ENCODE results near the gene TM4SF5.

The TM4SF5 gene, protein sequence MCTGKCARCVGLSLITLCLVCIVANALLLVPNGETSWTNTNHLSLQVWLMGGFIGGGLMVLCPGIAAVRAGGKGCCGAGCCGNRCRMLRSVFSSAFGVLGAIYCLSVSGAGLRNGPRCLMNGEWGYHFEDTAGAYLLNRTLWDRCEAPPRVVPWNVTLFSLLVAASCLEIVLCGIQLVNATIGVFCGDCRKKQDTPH

DNA sequence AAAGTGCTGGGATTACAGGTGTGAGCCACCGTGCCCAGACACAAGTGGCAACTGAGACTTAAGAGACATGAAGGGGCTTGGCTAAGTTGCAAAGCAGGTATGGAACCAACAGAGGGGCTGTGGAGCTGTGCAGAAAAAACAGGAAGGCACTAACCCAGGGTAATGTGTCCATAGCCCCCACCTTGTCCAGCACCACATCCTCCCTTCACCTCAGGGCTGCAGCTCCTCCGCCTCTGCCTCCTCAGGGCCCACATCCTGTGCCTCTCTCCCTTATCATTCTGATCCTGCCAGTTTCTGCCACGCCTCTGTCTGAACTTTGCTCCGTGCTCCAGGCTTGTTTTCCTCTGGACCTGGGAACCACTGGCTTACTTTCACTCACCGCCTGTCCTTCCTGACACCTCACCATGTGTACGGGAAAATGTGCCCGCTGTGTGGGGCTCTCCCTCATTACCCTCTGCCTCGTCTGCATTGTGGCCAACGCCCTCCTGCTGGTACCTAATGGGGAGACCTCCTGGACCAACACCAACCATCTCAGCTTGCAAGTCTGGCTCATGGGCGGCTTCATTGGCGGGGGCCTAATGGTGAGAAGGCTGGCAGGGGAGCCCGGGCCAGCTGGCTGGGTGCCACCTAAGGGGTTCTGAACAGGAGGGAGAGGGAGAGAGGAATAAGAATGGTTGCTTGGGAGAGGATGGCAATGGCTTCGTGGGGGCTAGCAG, at the start of gene TM4SF5:
TM4SF5 (plus strand) TSS at position 368 of the 716 bp plus-strand sequence; CDS start at position 405, 37 bp downstream.
- in situ Hi-C loops (cut with HindIII; ENCODE audit: low sequenced_read_pairs), result no loop called here

DNA sequence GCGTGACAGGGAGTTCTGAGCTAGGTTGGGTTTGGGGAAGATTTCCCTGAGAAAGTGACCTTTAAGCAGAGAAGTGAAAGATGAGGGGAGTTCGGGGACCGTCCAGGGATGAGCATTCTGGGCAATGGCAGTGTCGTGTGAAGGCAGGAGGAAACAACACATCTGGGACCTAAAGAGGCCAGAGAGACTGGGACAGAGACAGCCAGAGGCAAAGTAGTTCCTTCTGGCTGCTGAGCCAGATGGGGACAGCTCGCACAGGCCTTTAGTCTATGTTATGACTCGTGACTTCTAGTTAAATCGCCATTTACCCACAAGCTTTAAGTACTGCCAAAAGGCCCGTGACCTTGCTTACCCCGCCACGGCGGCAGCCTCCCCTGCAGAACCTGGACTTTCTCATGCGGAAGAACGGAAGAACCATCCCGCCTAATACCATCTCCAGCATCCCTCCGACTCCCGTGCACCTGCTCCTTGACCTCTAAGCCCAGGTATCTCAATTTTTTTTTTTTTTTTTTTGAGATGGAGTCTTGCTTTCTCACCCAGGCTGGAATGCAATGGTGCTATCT, 48.9 kb upstream of the TM4SF5 start:
- in situ Hi-C loops (cut with HindIII; ENCODE audit: low sequenced_read_pairs), result loop anchor here (5.0 to 10.0 kb wide), 2 partner anchors 65 to 112 kb away; partner anchors contain the start of gene MINK1

DNA sequence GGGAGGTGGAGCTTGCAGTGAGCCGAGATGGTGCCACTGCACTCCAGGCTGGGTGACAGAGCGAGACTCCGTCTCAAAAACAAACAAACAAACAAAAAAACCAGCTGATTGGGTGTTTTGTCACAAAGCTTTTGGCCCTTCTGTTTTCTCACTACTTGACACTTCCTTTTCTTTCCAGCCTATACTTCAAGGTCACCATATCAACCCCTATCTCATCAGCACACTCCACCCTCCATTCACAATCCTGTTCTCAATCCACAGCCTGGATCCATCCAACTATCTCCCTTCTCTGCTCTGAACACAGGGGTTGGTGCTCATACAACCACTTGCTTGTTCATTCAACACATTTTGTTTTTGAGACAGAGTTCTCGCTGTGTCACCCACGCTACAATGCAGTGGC, 47.0 kb upstream of the TM4SF5 start:
- in situ Hi-C loops (cut with HindIII; ENCODE audit: low sequenced_read_pairs), result loop anchor here (5.0 to 10.0 kb wide), 3 partner anchors 63 to 110 kb away; partner anchors contain the start of genes GLTPD2, MINK1 and VMO1

DNA sequence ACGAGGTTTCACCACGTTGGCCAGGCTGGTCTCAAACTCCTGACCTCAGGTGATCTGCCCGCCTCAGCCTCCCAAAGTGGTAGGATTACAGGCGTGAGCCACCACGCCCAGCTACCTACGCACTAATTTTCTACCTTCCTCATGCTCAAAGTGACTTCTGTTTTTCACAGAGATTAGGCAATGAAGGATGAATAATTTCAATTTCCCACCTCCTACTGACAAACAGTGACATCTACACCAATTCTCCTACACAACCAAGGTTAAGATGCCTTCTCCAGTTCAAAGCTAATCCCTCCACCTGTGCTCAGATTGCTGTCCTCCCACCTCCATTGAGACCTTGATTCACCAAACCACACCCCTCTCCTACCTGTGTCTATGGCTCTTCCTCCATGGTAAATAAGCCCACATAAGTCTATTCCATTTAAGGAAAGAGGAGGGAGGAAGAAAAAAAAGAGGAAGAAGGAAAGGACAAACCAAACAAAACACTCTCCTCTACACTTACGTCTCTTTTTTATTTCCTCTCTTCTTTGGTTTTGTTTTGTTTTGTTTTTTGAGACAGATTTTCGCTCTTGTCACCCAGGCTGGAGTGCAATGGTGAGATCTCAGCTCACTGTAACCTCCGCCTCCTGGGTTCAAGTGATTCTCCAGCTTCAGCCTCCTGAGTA, 45.9 kb upstream of the TM4SF5 start:
- in situ Hi-C loops (cut with HindIII; ENCODE audit: low sequenced_read_pairs), result loop anchor here (5.0 to 10.0 kb wide), 2 partner anchors 62 to 109 kb away; partner anchors contain the start of genes GLTPD2, MINK1 and VMO1

DNA sequence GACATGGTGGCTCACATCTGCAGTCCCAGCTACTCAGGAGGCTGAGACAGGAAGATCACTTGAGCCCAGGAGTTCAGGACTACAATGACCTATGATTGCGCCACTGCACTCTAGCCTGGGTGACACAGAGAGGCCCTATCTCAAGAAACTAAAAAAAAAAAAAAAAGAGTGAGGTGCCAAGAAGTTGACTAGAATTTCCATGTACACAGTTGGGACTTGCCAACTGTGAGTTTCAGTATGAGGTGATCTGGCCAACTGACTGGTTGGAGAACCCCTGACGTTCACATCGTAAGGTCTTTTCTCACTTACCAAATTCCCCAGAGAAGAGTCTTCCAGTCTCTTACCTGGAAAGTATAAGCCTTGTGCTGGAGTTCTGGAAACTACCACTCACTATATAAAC, 43.6 kb upstream of the TM4SF5 start:
- in situ Hi-C loops (cut with HindIII; ENCODE audit: low sequenced_read_pairs), result loop anchor here (5.0 to 10.0 kb wide), 2 partner anchors 59 to 107 kb away; partner anchors contain the start of genes GLTPD2, MINK1 and VMO1

DNA sequence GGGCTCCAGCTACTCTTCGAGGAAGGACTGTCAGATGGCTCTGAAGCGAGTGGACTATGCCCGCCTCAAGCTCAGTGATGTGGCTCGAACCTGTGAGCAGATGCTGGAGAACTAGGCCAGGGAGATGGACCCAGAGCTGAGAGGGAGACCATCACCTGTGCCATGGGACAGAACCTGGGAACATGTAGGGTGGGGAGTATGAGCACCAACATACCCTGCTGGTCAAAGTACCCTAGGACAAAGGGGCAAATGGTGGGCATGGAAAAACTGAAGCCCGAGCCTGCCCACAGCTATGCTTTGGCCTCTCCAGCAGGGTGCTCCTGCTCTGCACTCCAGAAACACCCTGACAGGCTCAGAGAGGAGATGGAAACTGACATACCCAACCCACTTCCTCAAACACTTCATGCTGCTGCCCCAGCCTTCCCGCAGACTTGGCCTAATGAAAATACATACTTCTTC, 38.6 kb upstream of the TM4SF5 start:
- in situ Hi-C loops (cut with HindIII; ENCODE audit: low sequenced_read_pairs), result no loop called here

DNA sequence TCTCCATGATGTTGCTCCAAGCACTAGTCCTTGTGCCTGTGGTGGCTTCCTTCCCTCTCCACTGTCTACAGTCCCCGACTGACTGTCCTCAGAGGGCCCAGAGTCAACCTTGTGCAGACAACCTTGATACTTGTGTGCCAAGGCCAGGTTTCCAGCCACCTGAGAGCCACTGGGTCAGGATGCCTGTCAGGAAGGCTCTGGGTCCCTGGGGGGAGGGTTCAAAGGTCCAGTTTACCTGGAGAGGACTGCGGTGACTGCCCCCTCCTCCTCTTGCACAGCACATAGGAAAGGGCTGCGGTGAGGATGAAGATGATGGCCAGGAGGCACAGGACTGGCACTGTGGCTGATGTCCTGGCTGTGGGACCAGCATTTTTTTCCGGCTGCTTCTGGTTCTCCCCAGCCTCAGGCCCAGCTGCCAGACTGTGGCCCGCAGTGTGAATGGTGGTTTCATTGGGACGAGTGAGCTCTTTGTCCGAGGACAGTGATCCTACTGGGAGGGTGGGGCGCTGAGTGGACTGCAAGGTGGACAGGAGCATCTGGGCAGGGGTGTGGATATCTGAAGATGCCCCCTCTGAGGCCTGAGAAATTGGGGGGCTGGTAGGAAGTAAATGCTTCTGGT, 36.7 kb upstream of the TM4SF5 start:
- in situ Hi-C loops (cut with HindIII; ENCODE audit: low sequenced_read_pairs), result no loop called here

DNA sequence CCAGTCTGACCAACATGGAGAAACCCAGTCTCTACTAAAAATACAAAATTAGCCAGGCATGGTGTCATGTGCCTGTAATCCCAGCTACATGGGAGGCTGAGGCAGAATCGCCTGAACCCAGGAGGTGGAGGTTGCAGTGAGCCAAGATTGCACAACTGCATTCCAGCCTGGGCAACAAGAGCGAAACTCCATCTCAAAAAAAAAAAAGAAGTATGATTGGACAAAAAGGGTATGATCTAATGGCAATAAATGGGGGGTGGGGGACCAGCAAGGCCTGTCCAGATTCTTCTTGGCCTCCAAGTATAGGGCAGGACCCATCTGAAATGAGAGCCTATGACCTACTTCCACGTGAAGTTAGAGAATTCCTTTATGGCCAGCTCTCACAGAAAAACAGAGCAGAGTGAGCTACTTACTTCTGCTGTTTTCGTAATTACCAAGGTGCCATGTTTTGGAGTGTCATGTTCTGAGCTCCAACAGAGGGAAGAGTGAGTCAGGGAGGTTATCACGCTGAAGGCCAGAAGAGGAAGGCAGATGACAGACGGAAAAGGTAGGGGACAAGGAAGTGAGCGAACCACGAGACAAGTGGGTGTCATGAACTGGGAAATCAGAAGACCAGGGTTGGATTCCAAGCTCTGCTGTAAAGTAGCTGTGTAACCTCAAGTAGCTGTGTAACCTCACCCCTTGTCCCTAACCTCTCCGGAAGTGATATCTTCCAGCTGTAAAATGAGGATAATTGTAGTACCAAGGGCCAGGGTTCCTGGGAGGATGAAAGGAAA, 35.6 kb upstream of the TM4SF5 start:
- in situ Hi-C loops (cut with HindIII; ENCODE audit: low sequenced_read_pairs), result no loop called here

DNA sequence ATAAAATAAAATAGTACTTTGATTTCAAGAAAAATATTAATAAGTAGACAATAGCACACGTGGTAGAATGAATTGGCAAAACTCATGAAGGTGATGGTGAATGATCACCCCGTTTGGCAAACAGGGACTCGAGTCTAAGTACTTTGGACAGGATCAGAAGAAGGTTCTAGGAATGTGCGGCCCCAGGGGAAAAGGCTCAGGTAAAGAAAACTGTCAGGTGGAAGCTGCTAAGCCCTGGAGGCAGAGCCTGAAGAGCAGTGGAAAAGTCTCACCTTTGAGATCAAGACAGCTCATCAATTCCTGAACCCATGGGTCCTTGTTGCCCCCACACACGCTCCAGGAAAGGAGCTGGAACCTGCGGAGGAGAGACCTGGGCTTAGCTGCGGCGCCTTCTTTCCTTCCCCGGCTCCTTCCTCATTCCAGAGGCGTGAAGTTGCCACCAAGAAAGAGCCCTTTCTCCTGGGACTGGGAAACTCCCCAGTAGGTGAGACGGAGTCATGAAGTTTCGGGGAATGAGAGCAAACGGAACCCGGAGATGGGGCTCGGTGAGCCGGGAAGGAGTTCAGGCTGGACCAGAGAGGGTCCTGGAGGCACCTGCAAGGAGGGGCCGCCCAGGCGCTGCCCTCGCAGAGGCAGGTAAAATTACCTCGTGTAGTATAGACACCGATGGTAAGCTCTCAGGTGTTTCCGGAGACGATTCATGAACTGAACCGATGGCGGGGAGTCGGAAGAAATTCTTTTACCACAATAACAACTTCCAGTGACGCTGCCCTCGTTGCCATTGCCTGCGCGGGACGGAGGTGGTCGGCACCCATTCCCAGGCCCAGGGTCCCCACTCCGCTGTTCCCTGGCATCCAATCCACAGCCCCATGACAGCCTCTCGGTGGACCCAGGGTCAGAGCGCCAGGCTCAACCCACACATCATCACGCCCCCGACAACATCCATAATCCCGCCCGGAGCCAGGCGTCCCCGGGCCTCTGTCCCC, 33.3 kb upstream of the TM4SF5 start:
- in situ Hi-C loops (cut with HindIII; ENCODE audit: low sequenced_read_pairs), result no loop called here

DNA sequence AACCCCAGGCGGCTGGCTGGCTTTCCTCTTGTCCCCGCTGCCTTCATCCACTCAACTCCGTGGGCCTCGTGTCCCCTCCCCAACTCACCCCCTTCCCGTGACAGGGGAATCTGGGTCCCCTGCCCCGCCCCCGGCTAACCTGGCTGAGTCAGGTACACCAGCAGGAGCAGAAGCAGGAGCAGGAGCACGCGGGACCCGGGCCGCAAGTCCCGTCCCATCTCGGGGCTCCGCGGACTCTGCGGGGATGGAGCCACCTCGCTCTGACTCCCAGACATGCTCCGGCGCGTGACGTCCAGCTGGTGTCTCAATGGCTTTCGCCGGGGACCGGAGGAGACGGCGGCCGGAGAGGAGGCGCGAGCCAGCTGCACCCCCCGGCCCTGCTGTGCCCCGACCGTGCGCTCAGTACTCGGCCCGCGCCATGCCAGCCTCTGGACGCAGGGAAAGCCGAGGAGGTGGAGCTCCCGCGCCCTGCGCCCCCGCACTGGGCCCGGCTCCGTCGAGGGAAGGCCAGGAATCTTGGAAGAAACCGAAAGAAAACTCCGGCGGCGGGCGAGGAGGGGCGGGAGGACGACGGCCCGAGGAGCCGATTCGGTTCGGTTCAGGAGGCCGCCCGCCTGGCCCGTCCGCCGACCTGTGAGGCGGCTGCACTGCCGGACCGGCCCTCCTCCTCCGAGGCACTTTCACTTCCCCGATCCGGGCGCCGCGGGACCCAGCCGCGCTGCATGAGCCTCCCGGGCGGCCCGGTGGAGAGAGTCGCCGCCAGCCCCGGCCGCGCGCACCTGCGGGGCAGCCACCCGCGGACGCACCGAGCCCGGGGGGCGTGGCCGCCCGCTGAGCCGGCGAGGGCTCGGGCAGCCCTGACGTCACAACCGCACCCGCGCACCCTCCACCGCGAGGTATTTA, 32.3 kb upstream of the TM4SF5 start, which contains the start of the genes CXCL16 and ZMYND15:
CXCL16 (minus strand) TSS at position 807 of the 903 bp plus-strand sequence; CDS start at position 218, 589 bp downstream.
ZMYND15 (plus strand) TSS at position 712 of the 903 bp plus-strand sequence. CDS start 716 bp downstream, outside the sequence.
- in situ Hi-C loops (cut with HindIII; ENCODE audit: low sequenced_read_pairs), result no loop called here

DNA sequence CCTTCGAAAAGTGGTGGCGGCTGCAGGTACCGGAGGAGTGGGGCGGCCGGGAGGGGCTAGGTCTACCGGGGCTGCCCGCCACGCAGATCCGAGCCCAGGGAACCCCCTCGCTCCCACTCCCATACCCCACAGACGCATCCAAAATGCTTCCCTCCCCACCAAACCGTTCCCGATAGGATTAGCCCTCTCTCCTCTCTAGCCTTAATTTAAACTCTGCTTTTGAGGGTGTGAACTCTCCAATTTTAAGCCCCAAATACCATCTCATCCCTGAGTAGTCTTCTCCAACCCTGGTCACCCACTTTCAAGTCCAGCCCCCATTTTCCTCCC, 31.7 kb upstream of the TM4SF5 start:
- in situ Hi-C loops (cut with HindIII; ENCODE audit: low sequenced_read_pairs), result no loop called here

DNA sequence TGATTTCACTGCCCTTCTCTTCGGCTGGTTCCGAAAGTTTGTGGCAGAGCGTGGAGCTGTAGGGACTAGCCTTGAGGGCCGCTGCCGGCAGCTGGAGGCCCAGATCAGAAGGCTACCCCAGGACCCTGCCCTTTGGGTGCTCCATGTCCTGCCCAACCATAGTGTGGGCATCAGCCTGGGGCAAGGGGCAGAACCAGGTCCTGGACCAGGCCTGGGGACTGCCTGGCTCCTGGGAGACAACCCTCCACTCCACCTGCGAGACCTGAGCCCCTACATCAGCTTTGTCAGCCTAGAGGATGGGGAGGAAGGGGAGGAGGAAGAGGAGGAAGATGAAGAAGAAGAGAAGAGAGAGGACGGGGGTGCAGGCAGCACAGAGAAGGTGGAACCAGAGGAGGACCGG, 31.1 kb upstream of the TM4SF5 start:
- in situ Hi-C loops (cut with HindIII; ENCODE audit: low sequenced_read_pairs), result no loop called here

DNA sequence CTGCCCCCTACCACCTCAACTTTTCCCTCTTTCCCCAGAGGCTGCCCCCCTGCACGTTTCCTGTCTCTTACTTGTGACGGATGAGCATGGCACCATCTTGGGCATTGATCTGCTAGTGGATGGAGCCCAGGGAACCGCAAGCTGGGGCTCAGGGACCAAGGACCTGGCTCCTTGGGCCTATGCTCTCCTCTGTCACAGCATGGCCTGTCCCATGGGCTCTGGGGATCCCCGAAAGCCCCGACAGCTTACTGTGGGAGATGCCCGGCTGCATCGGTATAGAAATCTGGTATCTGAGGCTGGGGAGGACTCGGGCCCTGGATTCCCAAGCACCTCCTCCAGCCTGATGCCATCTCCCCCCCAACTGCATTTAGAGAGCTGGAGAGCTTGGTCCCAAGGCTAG, 30.1 kb upstream of the TM4SF5 start:
- in situ Hi-C loops (cut with HindIII; ENCODE audit: low sequenced_read_pairs), result no loop called here

DNA sequence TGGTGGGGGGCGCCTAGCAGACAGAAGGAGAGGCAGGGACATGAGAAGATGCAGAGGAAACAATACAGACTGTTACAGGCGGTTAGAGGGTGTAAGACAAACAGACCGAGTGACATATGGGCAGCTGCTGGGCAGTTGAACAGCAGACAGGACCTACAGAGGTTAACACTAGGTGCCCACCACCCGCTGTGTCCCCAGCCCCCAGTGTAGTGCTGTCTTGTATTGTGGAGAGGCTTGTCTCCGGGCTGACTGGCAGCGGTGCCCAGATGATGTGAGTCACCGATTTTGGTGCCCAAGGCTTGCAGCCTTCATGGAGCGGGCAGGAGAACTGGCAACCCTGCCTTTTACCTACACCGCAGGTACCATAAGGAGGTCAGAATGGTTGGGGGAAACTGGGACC, 29.6 kb upstream of the TM4SF5 start:
- in situ Hi-C loops (cut with HindIII; ENCODE audit: low sequenced_read_pairs), result no loop called here

DNA sequence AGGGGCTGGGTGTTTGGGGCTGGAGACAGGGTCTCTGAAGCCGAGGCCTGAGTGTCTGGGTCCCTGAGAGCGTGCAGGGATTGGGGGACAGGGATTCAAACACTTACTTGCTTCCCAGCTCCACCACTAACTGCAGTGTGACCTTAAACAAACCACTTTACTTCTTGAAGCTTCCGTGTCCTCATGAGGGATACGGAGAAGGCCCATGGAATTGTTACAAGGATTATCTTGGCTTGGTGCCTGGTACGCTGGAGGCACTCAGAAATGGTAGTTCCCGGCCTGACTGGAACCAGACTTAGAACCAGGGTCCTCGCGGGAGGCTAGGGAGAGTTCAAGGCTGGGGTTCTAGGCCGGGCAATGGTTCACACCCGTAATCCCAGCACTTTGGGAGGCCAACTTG, 29.1 kb upstream of the TM4SF5 start:
- in situ Hi-C loops (cut with HindIII; ENCODE audit: low sequenced_read_pairs), result no loop called here

DNA sequence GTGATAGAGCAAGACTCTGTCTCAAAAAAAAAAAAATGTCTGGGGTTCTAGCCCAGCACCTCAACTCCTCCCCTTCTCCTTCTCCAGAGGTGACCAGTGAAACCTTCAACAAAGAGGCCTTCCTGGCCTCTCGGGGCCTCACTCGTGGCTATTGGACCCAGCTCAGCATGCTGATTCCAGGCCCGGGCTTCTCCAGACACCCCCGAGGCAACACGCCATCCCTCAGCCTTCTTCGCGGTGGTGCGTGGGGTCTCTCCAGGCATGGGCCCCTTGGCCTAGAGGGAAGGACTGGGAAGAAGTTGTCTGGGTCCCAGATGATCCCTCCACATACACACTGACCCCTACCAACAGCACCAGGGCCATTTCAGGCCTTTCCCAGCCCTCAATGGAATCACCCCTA, 28.5 kb upstream of the TM4SF5 start:
- in situ Hi-C loops (cut with HindIII; ENCODE audit: low sequenced_read_pairs), result no loop called here

DNA sequence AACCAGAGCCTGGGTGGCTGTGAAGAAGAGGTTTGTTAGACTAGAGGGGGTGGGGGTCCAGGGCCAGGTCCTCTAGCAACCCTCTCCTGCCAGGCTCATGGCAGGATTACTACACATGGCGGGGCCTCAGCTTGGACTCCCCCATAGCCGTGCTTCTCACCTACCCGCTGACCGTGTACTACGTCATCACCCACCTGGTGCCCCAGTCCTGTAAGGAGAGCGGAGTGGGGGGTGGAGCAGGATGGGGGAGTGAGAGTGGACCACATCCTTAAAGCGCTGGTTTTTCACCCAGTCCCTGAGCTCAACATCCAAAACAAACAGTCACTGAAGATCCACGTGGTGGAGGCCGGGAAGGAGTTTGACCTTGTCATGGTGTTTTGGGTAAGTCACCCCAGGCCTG, 27.8 kb upstream of the TM4SF5 start:
- in situ Hi-C loops (cut with HindIII; ENCODE audit: low sequenced_read_pairs), result no loop called here

Measured in endothelial cell of hepatic sinusoid (primary cell).